GM12878 (cell line): ENCODE results near the gene BAIAP2L1. TPM values are rescaled to one million over a fixed set of nuclear protein-coding genes. Genes with fewer than 3 reads are reported as not detected.
A peak's percentile ranks its signal among the peaks of the same experiment; 100 is the strongest.

Experiments
- ATAC-seq: fragments of 200-7000 bp; cut with Tn5 transposase; 3 replicates; pipeline ENCODE4 v1.9.1; 2020; ENCODE audit warnings: mild to moderate bottlenecking, moderate library complexity
- BruUV-seq: library from RNA; stranded (reverse); fragments of 400-500 nt; replicated peaks from 2 replicates; lab custom pipeline; 2021; lab: Mats Ljungman, UMichigan
- CTCF ChIA-PET: fragments of 300-600 bp; sonication (Branson Sonifier 250); formaldehyde crosslinking; extraction: SDS; loops from one replicate; lab custom pipeline; 2021; ENCODE audit warnings: inconsistent platforms; lab: Yijun Ruan, JAX
- POLR2A ChIA-PET: fragments of 350-600 bp; formaldehyde crosslinking; extraction: SDS; loops from one replicate; lab custom pipeline; 2021; ENCODE audit warnings: inconsistent platforms; lab: Charles Lee
- RAD21 ChIA-PET: fragments of 300-600 bp; sonication (Branson Sonifier 250); formaldehyde crosslinking; loops from one replicate; lab custom pipeline; 2023; ENCODE audit warnings: antibody characterized with exemption; ENCODE audit not compliant: unreplicated experiment; lab: Charles Lee
- SMC1A ChIA-PET: fragments of 300-600 bp; sonication (Branson Sonifier 250); formaldehyde crosslinking; loops from one replicate; lab custom pipeline; 2023; ENCODE audit not compliant: unreplicated experiment, uncharacterized antibody; lab: Charles Lee
- DNase-seq: peaks from one replicate; pipeline ENCODE4 v3.0.0-alpha.2; 2011; ENCODE audit warnings: low read depth, low spot score
- FAIRE-seq: peaks from 3 replicates; lab custom pipeline; 2011; peaks lifted over from hg19 to GRCh38; lab: Jason Lieb, UNC
- H2AFZ ChIP-seq: 2 replicates; pipeline ENCODE4 v1.6.0; 2011; ENCODE audit warnings: low read depth, low read length, control low read depth; ENCODE audit not compliant: control insufficient read depth
- H3K27ac ChIP-seq: 2 replicates; pipeline ENCODE4 v1.5.1; 2011; ENCODE audit warnings: control low read depth; ENCODE audit not compliant: control insufficient read depth, insufficient read depth
- H3K27me3 ChIP-seq, 2 experiments: replicated peaks in 1 of 2; 2 replicates each; pipeline versions ENCODE4 v1.6.0 to v1.6.1; 2011; ENCODE audit warnings: low read length in 1 of 2; ENCODE audit not compliant: control insufficient read depth in 2 of 2, insufficient read depth in 2 of 2
- H3K36me3 ChIP-seq, 2 experiments: 2 replicates each; pipeline ENCODE4 v1.5.1; 2011; ENCODE audit warnings: low read length in 1 of 2; ENCODE audit not compliant: control insufficient read depth in 2 of 2, insufficient read depth in 2 of 2
- H3K4me1 ChIP-seq: 2 replicates; pipeline ENCODE4 v1.6.1; 2011; ENCODE audit warnings: mild to moderate bottlenecking, low read length, moderate library complexity, mixed read lengths; ENCODE audit not compliant: control insufficient read depth, insufficient read depth
- H3K4me2 ChIP-seq: 2 replicates; pipeline ENCODE4 v1.6.0; 2011; ENCODE audit warnings: control low read depth; ENCODE audit not compliant: control insufficient read depth, insufficient read depth
- H3K4me3 ChIP-seq: fragments of 200-600 bp; sonication (generic); 2 replicates; pipeline ENCODE4 v1.5.1; 2016
- H3K79me2 ChIP-seq: 2 replicates; pipeline ENCODE4 v1.6.0; 2011; ENCODE audit warnings: low read length; ENCODE audit not compliant: control insufficient read depth, insufficient read depth
- H3K9ac ChIP-seq: 2 replicates; pipeline ENCODE4 v1.8.0; 2011; ENCODE audit warnings: low read length, control low read depth, mixed read lengths; ENCODE audit not compliant: control insufficient read depth, insufficient read depth
- H3K9me3 ChIP-seq: replicated peaks from 3 replicates; pipeline ENCODE4 v1.5.1; 2011; ENCODE audit warnings: mild to moderate bottlenecking, low read length; ENCODE audit not compliant: control insufficient read depth, insufficient read depth
- H4K20me1 ChIP-seq: 2 replicates; pipeline ENCODE4 v1.6.0; 2011; ENCODE audit not compliant: control insufficient read depth, insufficient read depth
- ATF7 ChIP-seq: fragments of 450-650 bp; IDR thresholded peaks from 2 replicates; pipeline ENCODE4 v1.6.1; 2016; ENCODE audit warnings: low read depth, mild to moderate bottlenecking
- BCLAF1 ChIP-seq: fragments of 450-650 bp; IDR thresholded peaks from 2 replicates; pipeline ENCODE4 v1.6.1; 2017; ENCODE audit warnings: antibody characterized with exemption, mild to moderate bottlenecking, moderate library complexity
- CBX5 ChIP-seq: sonication (generic); IDR thresholded peaks from 2 replicates; pipeline ENCODE4 v1.6.1; 2016; ENCODE audit warnings: low read depth, moderate library complexity, mild to moderate bottlenecking, inconsistent platforms
- JUND ChIP-seq: IDR thresholded peaks from 2 replicates; pipeline ENCODE4 v1.6.1; 2012; ENCODE audit warnings: low read depth, mild to moderate bottlenecking, low read length, improper control_type of control experiment, moderate library complexity
- LARP7 ChIP-seq: fragments of 450-650 bp; IDR thresholded peaks from 2 replicates; pipeline ENCODE4 v1.6.1; 2017; ENCODE audit warnings: mild to moderate bottlenecking
- POLR2A ChIP-seq: IDR thresholded peaks from 2 replicates; pipeline ENCODE4 v1.6.1; 2011; ENCODE audit warnings: low read depth, mild to moderate bottlenecking, low read length
- WGBS: methylation state at CpG from one replicate; pipeline ENCODE4 v1.1.6; 2016; ENCODE audit warnings: low lambda C conversion rate; ENCODE audit not compliant: insufficient replicate concordance, insufficient coverage; ENCODE audit errors: missing lambda C conversion rate; 5-methylcytosine and 5-hydroxymethylcytosine counted together
- in situ Hi-C: fragments of 300-500 bp; cut with MboI; formaldehyde crosslinking; loops from 9 replicates; pipeline ENCODE4 v1.14.3; 2018; ENCODE audit warnings: mixed read lengths
- intact Hi-C: fragments of 100-400 bp; cut with micrococcal nuclease; formaldehyde crosslinking; loops from one replicate; pipeline ENCODE4 v1.14.2; 2022; ENCODE audit not compliant: unreplicated experiment
- polyA plus RNA-seq, 11 experiments: library from polyadenylated mRNA; depleted of rRNA in 4 of 11; unstranded in 6 of 11; stranded (reverse) in 5 of 11; fragments of >200 nt; fragmentation: Nextera tagmentation in 4 of 11; fragmentation: Illumina TruSeq in 1 of 11; extraction: Ambion mirVana in 4 of 11; extraction: Trizol in 1 of 11; gene quantifications; 1 replicate in 1 of 11; 2 replicates in 10 of 11; pipeline versions ENCODE4 v1.2.1 to v1.2.3, GENCODE V29; 2011 to 2016; ENCODE audit warnings: inconsistent platforms in 2 of 11, missing spikeins in 2 of 11, low read depth in 1 of 11
- total RNA-seq, 4 experiments: library from RNA; depleted of rRNA in 3 of 4; stranded (reverse); fragments of >200 nt in 3 of 4; fragmentation: Illumina TruSeq in 1 of 4; extraction: Trizol in 1 of 4; gene quantifications; 2 replicates each; pipeline versions ENCODE4 v1.2.1 to v1.2.3, GENCODE V29; 2013 to 2021

BAIAP2L1 gene
- total and polyA plus RNA-seq, 10 of the 15 experiments (the other 5 are each of a cell fraction or from before 2014, with no cell fraction given) = 8.9 to 60.2 (median 35.7) TPM

DNA sequence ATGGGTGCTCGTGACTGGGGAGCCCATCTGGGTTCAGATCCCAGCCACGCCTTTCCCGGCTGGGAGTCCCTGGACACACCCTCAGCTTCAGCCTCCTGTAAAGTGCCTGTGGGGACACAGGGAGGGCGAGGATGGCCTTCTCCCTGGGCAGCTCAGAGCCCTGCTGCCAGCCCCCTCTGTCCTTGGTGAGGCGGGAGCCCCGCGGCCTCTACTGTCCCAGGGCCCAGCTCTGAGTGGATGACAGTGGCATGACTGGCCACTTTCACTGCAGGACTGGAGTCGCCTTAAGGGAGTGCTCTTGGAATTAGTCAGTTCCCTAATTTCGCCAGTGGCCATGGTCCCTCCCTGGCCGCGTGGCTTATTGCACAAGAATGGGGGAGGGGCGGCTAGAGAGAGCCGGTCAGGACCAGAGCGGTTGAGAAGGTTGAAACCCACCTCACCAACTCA is 114.8 kb downstream of the BAIAP2L1 start:
- peaks cover 2% of the 10 kb centered on the region; the same call in 1 of the 2 replicates for H3K79me2 ChIP-seq
- RAD21 ChIA-PET = no interaction called here
- POLR2A ChIA-PET = no interaction called here
- peaks cover 6% of the 10 kb centered on the region for H3K4me1 ChIP-seq
- no peak for TF ChIP-seq ATF7
- no peak for TF ChIP-seq JUND
- no peaks in the 10 kb centered on the region for H3K9me3 ChIP-seq
- no peak overlapping the region for H3K27ac ChIP-seq
- H2AFZ ChIP-seq = no peak overlapping the region
- no peak overlapping the region for H3K4me3 ChIP-seq
- ATAC-seq (no peak), FAIRE-seq (no peak), DNase-seq (no peak)
- no peaks in the 10 kb centered on the region for H3K27me3 ChIP-seq
- in situ Hi-C loops = no loop called here
- WGBS = 81% methylated on average over 14 of the region's 14 CpGs
- H3K9ac ChIP-seq = no peak overlapping the region
- H3K4me2 ChIP-seq = no peak overlapping the region
- SMC1A ChIA-PET = interaction anchor here (0.7 to 0.9 kb wide), 2 partner anchors 8 to 614 kb away, joined by 3 read pairs; no protein-coding TSS in a partner anchor
- peaks cover 0 to 2% of the 10 kb centered on the region in 2 experiments; a peak in 3 of 4 replicates for H3K36me3 ChIP-seq
- H4K20me1 ChIP-seq = no peaks in the 10 kb centered on the region
- intact Hi-C loops = no loop called here
- CTCF ChIA-PET = interaction anchor here (2.8 kb wide), 1 partner anchor 116 kb away, joined by 10 read pairs; the partner anchor contains the start of gene BAIAP2L1
- no TSS peak for BruUV-seq

GRCh38 chr7:98285157-98286092 is 115.5 kb downstream of the BAIAP2L1 start:
- TF ChIP-seq POLR2A (0 out of 2 replicates have a peak, but pooled peaks have one; percentile 5), LARP7 (no peak), CBX5 (no peak), BCLAF1 (no peak)
- no peaks in the 10 kb centered on the region; a peak in 2 of 4 replicates for H3K36me3 ChIP-seq
- H3K4me1 ChIP-seq = peaks cover 8% of the 10 kb centered on the region
- H3K4me2 ChIP-seq = no peak overlapping the region
- FAIRE-seq (no peak), ATAC-seq (no peak), DNase-seq (no peak)
- in situ Hi-C loops (no loop called here), intact Hi-C loops (no loop called here)
- 84% methylated on average over 20 of the region's 21 CpGs for WGBS
- no peaks in the 10 kb centered on the region for H4K20me1 ChIP-seq
- H3K27ac ChIP-seq = no peak overlapping the region
- ChIA-PET POLR2A (interaction anchor here (0.6 kb wide), 1 partner anchor 115 kb away, joined by 5 read pairs; no protein-coding TSS in a partner anchor), SMC1A (interaction anchor here (0.9 kb wide), 1 partner anchor 9 kb away, joined by 3 read pairs; no protein-coding TSS in a partner anchor), CTCF (interaction anchor here (2.8 kb wide), 1 partner anchor 116 kb away, joined by 10 read pairs; the partner anchor contains the start of gene BAIAP2L1), RAD21 (interaction anchor here (1.1 kb wide), 1 partner anchor 116 kb away, joined by 8 read pairs; the partner anchor contains the start of gene BAIAP2L1)
- no TSS peak for BruUV-seq
- H3K4me3 ChIP-seq = no peak overlapping the region
- H2AFZ ChIP-seq = no peak overlapping the region
- no peaks in the 10 kb centered on the region for H3K27me3 ChIP-seq
- peaks cover 2% of the 10 kb centered on the region; the same call in 1 of the 2 replicates for H3K79me2 ChIP-seq
- H3K9ac ChIP-seq = no peak overlapping the region
- no peaks in the 10 kb centered on the region for H3K9me3 ChIP-seq
